H9 (cell line): ENCODE data around the gene MITF. TPM values are rescaled to one million over a fixed set of nuclear protein-coding genes. Genes with fewer than 3 reads are reported as not detected.

ENCODE experiments used
- DNase-seq: peaks from one replicate; pipeline ENCODE4 v3.0.0-alpha.2; 2017
- H2AFZ ChIP-seq: one replicate; pipeline ENCODE4 v1.6.1; 2013; ENCODE audit warnings: mild to moderate bottlenecking, low read length, control low read depth, moderate library complexity
- H2AK5ac ChIP-seq: 2 replicates; pipeline ENCODE4 v1.6.1; 2013; ENCODE audit warnings: low read length, control low read depth, mixed read lengths; ENCODE audit not compliant: insufficient read length
- H2BK120ac ChIP-seq: one replicate; pipeline ENCODE4 v1.6.1; 2013; ENCODE audit warnings: low read depth, mild to moderate bottlenecking, low read length, control low read depth, inconsistent platforms; ENCODE audit not compliant: poor library complexity, severe bottlenecking
- H2BK12ac ChIP-seq: 2 replicates; pipeline ENCODE4 v1.6.1; 2013; ENCODE audit warnings: low read length, control low read depth, mixed read lengths, low read depth; ENCODE audit not compliant: insufficient read length
- H2BK15ac ChIP-seq: 2 replicates; pipeline ENCODE4 v1.6.1; 2013; ENCODE audit warnings: low read depth, low read length, control low read depth
- H2BK20ac ChIP-seq: one replicate; pipeline ENCODE4 v1.6.1; 2013; ENCODE audit warnings: low read depth, mild to moderate bottlenecking, low read length, control low read depth, inconsistent platforms; ENCODE audit not compliant: poor library complexity, severe bottlenecking
- H2BK5ac ChIP-seq: 2 replicates; pipeline ENCODE4 v1.6.1; 2013; ENCODE audit warnings: low read length, control low read depth, mixed read lengths; ENCODE audit not compliant: insufficient read length
- H3K14ac ChIP-seq: 2 replicates; pipeline ENCODE4 v1.6.1; 2013; ENCODE audit warnings: low read length, control low read depth; ENCODE audit not compliant: insufficient read depth
- H3K18ac ChIP-seq: 2 replicates; pipeline ENCODE4 v1.6.1; 2013; ENCODE audit warnings: low read depth, mild to moderate bottlenecking, mixed read lengths, low read length, control low read depth; ENCODE audit not compliant: insufficient read length
- H3K23ac ChIP-seq: 2 replicates; pipeline ENCODE4 v1.6.1; 2013; ENCODE audit warnings: low read length, control low read depth, mixed read lengths, low read depth; ENCODE audit not compliant: insufficient read length
- H3K23me2 ChIP-seq: 2 replicates; pipeline ENCODE4 v1.6.1; 2013; ENCODE audit warnings: low read depth, mild to moderate bottlenecking, mixed read lengths, low read length, control low read depth; ENCODE audit not compliant: insufficient read length, poor library complexity, severe bottlenecking
- H3K27ac ChIP-seq: 2 replicates; pipeline ENCODE4 v1.5.1; 2013; ENCODE audit warnings: low read length, control low read depth, mixed read lengths, low read depth; ENCODE audit not compliant: insufficient read length
- H3K27me3 ChIP-seq: 2 replicates; pipeline ENCODE4 v1.6.1; 2013; ENCODE audit warnings: low read length, control low read depth, inconsistent platforms; ENCODE audit not compliant: insufficient read depth
- H3K4ac ChIP-seq: 2 replicates; pipeline ENCODE4 v1.6.1; 2013; ENCODE audit warnings: low read depth, mild to moderate bottlenecking, control low read depth, inconsistent platforms, low read length, moderate library complexity
- H3K4me1 ChIP-seq: 2 replicates; pipeline ENCODE4 v1.6.1; 2013; ENCODE audit warnings: low read length, control low read depth, inconsistent platforms; ENCODE audit not compliant: insufficient read depth
- H3K4me2 ChIP-seq: 2 replicates; pipeline ENCODE4 v1.6.1; 2013; ENCODE audit warnings: low read length, control low read depth, mixed read lengths; ENCODE audit not compliant: insufficient read length, insufficient read depth
- H3K56ac ChIP-seq: 2 replicates; pipeline ENCODE4 v1.6.1; 2013; ENCODE audit warnings: low read depth, mild to moderate bottlenecking, mixed read lengths, low read length, control low read depth; ENCODE audit not compliant: insufficient read length
- H3K79me1 ChIP-seq: 2 replicates; pipeline ENCODE4 v1.6.1; 2013; ENCODE audit warnings: low read depth, mild to moderate bottlenecking, moderate library complexity, low read length, control low read depth, inconsistent platforms; ENCODE audit not compliant: insufficient read depth, poor library complexity, severe bottlenecking
- H3K79me2 ChIP-seq: 2 replicates; pipeline ENCODE4 v1.6.1; 2013; ENCODE audit warnings: low read length, control low read depth, inconsistent platforms; ENCODE audit not compliant: insufficient read depth
- H3K9ac ChIP-seq: 2 replicates; pipeline ENCODE4 v1.6.1; 2013; ENCODE audit warnings: low read length, control low read depth, mixed read lengths; ENCODE audit not compliant: insufficient read length; ENCODE audit errors: extremely low read depth
- H3K9me3 ChIP-seq: one replicate; pipeline ENCODE4 v1.6.1; 2013; ENCODE audit warnings: low read depth, low read length, inconsistent platforms; ENCODE audit not compliant: control insufficient read depth
- H3T11ph ChIP-seq: one replicate; pipeline ENCODE4 v1.6.1; 2013; ENCODE audit warnings: mild to moderate bottlenecking, low read length, control low read depth, inconsistent platforms
- H4K20me1 ChIP-seq: one replicate; pipeline ENCODE4 v1.6.1; 2013; ENCODE audit not compliant: control insufficient read depth, insufficient read length, insufficient read depth
- H4K5ac ChIP-seq: 2 replicates; pipeline ENCODE4 v1.6.1; 2013; ENCODE audit warnings: low read depth, mild to moderate bottlenecking, mixed read lengths, low read length, control low read depth; ENCODE audit not compliant: insufficient read length
- H4K8ac ChIP-seq: replicated peaks from 2 replicates; pipeline ENCODE4 v1.6.1; 2013; ENCODE audit warnings: low read length, control low read depth, mixed read lengths, low read depth; ENCODE audit not compliant: insufficient read length
- H4K91ac ChIP-seq: 2 replicates; pipeline ENCODE4 v1.6.1; 2013; ENCODE audit warnings: low read depth, mild to moderate bottlenecking, moderate library complexity, mixed read lengths, low read length, control low read depth; ENCODE audit not compliant: insufficient read length
- H3K27ac Mint-ChIP-seq, 3 experiments: 2 replicates in 2 of 3; 3 replicates in 1 of 3; pipeline ENCODE4 v1.8.0; 2020 to 2021; ENCODE audit warnings: mixed read lengths in 3 of 3, mild to moderate bottlenecking in 1 of 3, moderate library complexity in 1 of 3
- H3K27me3 Mint-ChIP-seq: 2 replicates; pipeline ENCODE4 v1.8.0; 2021; ENCODE audit warnings: low read depth, mild to moderate bottlenecking, moderate library complexity, mixed read lengths
- H3K36me3 Mint-ChIP-seq, 3 experiments: 2 replicates in 2 of 3; 3 replicates in 1 of 3; pipeline ENCODE4 v1.8.0; 2020 to 2021; ENCODE audit warnings: low read depth in 3 of 3, mixed read lengths in 3 of 3; ENCODE audit not compliant: insufficient read depth in 1 of 3
- H3K4me1 Mint-ChIP-seq, 2 experiments: 2 replicates each; pipeline ENCODE4 v1.8.0; 2020; ENCODE audit warnings: mixed read lengths in 2 of 2
- H3K4me3 Mint-ChIP-seq, 2 experiments: 2 replicates in 1 of 2; 3 replicates in 1 of 2; pipeline ENCODE4 v1.8.0; 2020 to 2021; ENCODE audit warnings: mild to moderate bottlenecking in 2 of 2, mixed read lengths in 2 of 2, moderate library complexity in 1 of 2
- H3K9me3 Mint-ChIP-seq, 2 experiments: 2 replicates in 1 of 2; 3 replicates in 1 of 2; pipeline ENCODE4 v1.8.0; 2020; ENCODE audit warnings: mild to moderate bottlenecking in 2 of 2, mixed read lengths in 2 of 2, moderate library complexity in 1 of 2
- WGBS: extraction: QIAGEN DNeasy Blood & Tissue Kit; methylation state at CpG from one replicate; pipeline ENCODE4 v1.1.7; 2013; ENCODE audit warnings: missing lambda C conversion rate, low lambda C conversion rate, mixed read lengths; ENCODE audit not compliant: insufficient read length; ENCODE audit errors: extremely low coverage; 5-methylcytosine and 5-hydroxymethylcytosine counted together
- total RNA-seq: library from RNA; stranded (reverse); gene quantifications from 2 replicates; pipeline ENCODE4 v1.2.1, GENCODE V29; 2021
- TF ChIP-seq, protein P1 (sequence below): fragments of 200-600 bp; sonication (generic); conservative IDR thresholded peaks from 3 replicates; pipeline ENCODE4 v1.8.0; 2021; ENCODE audit warnings: antibody characterized with exemption, mild to moderate bottlenecking

MITF gene
- total RNA-seq, 1 experiment from 2014 or later: 0.81 TPM

DNA sequence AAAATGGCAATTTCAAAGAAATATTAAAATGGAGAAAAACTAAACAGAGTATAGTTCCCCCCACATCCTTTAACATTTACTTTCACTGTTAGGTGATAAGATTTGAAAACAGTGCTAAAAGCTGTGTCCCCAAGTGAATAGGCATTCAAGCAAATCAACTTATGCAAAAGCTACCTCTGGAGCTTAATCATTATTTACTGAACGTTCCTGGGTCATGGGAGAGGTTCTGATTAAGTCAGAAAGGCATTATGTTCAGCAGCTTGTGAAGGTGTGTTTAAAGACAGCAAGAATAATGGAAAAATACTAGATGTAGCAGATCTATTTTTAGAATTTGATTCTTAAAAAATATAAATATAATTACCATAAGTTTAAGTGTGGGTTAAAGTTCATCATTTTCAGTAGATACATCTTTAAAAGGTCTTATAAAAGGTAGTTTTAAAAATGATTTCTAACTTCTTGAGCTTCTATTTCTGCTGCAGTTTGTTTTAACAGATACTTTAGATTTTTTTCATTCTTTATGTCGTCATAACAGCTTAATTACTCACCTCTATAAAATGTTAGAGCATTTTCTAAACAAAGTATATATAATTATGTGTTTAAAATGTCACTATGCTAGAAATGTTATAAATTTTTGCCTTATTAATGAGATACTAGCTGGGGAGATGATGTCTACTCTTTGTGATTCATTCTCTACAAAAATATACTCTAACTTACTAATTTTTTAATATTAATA is 127.9 kb downstream of the MITF start:
- Histone ChIP-seq H2AK5ac (no peak overlapping the region), H3K18ac (no peak overlapping the region), H3K27ac (no peak overlapping the region), H3K23me2 (no peaks in the 10 kb centered on the region), H2BK12ac (no peak overlapping the region), H3K56ac (no peak overlapping the region), H3K9me3 (no peaks in the 10 kb centered on the region), H3T11ph (no peak overlapping the region), H2BK120ac (no peak overlapping the region), H2AFZ (no peak overlapping the region), H4K20me1 (no peaks in the 10 kb centered on the region), H3K4me1 (no peaks in the 10 kb centered on the region), H3K79me1 (no peaks in the 10 kb centered on the region), H2BK15ac (no peak overlapping the region), H3K4ac (no peak overlapping the region), H4K5ac (no peak overlapping the region), H2BK5ac (no peak overlapping the region), H4K91ac (no peak overlapping the region), H4K8ac (no peak overlapping the region), H2BK20ac (no peak overlapping the region), H3K14ac (no peak overlapping the region), H3K79me2 (no peaks in the 10 kb centered on the region), H3K23ac (no peak overlapping the region), H3K9ac (no peak overlapping the region), H3K27me3 (no peaks in the 10 kb centered on the region), H3K4me2 (no peak overlapping the region)
- Mint-ChIP-seq H3K27me3 (no peaks in the 10 kb centered on the region), H3K9me3 (no peaks in the 10 kb centered on the region), H3K4me1 (peaks cover 0 to 10% of the 10 kb centered on the region in 2 experiments; a peak in 3 of 4 replicates), H3K4me3 (no peak overlapping the region), H3K27ac (no peak overlapping the region), H3K36me3 (no peaks in the 10 kb centered on the region)
- no peak for DNase-seq
- TF ChIP-seq, protein P1, sequence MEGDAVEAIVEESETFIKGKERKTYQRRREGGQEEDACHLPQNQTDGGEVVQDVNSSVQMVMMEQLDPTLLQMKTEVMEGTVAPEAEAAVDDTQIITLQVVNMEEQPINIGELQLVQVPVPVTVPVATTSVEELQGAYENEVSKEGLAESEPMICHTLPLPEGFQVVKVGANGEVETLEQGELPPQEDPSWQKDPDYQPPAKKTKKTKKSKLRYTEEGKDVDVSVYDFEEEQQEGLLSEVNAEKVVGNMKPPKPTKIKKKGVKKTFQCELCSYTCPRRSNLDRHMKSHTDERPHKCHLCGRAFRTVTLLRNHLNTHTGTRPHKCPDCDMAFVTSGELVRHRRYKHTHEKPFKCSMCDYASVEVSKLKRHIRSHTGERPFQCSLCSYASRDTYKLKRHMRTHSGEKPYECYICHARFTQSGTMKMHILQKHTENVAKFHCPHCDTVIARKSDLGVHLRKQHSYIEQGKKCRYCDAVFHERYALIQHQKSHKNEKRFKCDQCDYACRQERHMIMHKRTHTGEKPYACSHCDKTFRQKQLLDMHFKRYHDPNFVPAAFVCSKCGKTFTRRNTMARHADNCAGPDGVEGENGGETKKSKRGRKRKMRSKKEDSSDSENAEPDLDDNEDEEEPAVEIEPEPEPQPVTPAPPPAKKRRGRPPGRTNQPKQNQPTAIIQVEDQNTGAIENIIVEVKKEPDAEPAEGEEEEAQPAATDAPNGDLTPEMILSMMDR: no peak
- no CpG with 5 or more reads among the region's 2 CpGs for WGBS
